Stimulated activated CD8-positive, alpha-beta memory T cell treated with anti-CD3 and anti-CD28 coated beads, Interleukin-7, amount 100 ng/mL, for 1 hour (primary cell): Measurements from ENCODE around the gene MUC6.

Experiments
- DNase-seq, 2 donors: peaks; one replicate each; pipeline ENCODE4 v3.0.0-alpha.2; 2020; ENCODE audit warnings: low read depth in 2 of 2

MUC6 gene

GRCh38 chr11:1051356-1052132, 15.0 kb upstream of the MUC6 start:
- DNase-seq = no peak

GRCh38 chr11:1050581-1051355, 14.2 kb upstream of the MUC6 start:
- peak; percentile 44 to 49 for DNase-seq

- DNase-seq = no peak
Observed at GRCh38 chr11:1049911-1050580, 13.5 kb upstream of the MUC6 start.

- DNase-seq = no peak
Observed at GRCh38 chr11:1049431-1049891, 12.9 kb upstream of the MUC6 start.

GRCh38 chr11:1049071-1049405, 12.5 kb upstream of the MUC6 start:
- DNase-seq = no peak

GRCh38 chr11:1048375-1049070, 12.0 kb upstream of the MUC6 start:
- DNase-seq = no peak

GRCh38 chr11:1047595-1048156, 11.2 kb upstream of the MUC6 start:
- no peak for DNase-seq

- no peak for DNase-seq
Observed at GRCh38 chr11:1044160-1044559, 7.6 kb upstream of the MUC6 start.

- no peak for DNase-seq
Observed at GRCh38 chr11:1043563-1044096, 7.1 kb upstream of the MUC6 start.

- no peak for DNase-seq
Observed at GRCh38 chr11:1042626-1043562, 6.4 kb upstream of the MUC6 start.

GRCh38 chr11:1041936-1042608, 5.6 kb upstream of the MUC6 start:
- DNase-seq = no peak

- DNase-seq = no peak
Observed at GRCh38 chr11:1041471-1041870, 5.0 kb upstream of the MUC6 start.

- DNase-seq = no peak
Observed at GRCh38 chr11:1041149-1041467, 4.6 kb upstream of the MUC6 start.

GRCh38 chr11:1040428-1041148, 4.1 kb upstream of the MUC6 start:
- DNase-seq = no peak

GRCh38 chr11:1039481-1040427, 3.2 kb upstream of the MUC6 start:
- DNase-seq = no peak

- DNase-seq = no peak
Observed at GRCh38 chr11:1038921-1039320, 2.4 kb upstream of the MUC6 start.

GRCh38 chr11:1038361-1038760, 1.8 kb upstream of the MUC6 start:
- no peak for DNase-seq

GRCh38 chr11:1037506-1038055, 1.1 kb upstream of the MUC6 start:
- DNase-seq = no peak
